ENCODE results near the gene DAPL1. TPM values are rescaled to one million over a fixed set of nuclear protein-coding genes. Genes with fewer than 3 reads are reported as not detected.
"Not testable (repeated sequence)": the region's sequence is repeated elsewhere in the genome, so short reads cannot be mapped to it uniquely, and the experiment has no call there.

The DAPL1 gene
- total RNA-seq, 1 donor from 2014 or later, result 0.57 TPM

GRCh38 chr2:158848031-158848970 lies 53.2 kb downstream of the DAPL1 start:
- H3K36me3 Mint-ChIP-seq (ENCODE audit: low read depth); DNase-seq (ENCODE audit: low spot score); H3K4me3 Mint-ChIP-seq (ENCODE audit: unreplicated experiment); H3K27ac Mint-ChIP-seq (ENCODE audit: unreplicated experiment); H3K27me3 Mint-ChIP-seq (ENCODE audit: low read depth); H3K9me3 Mint-ChIP-seq (ENCODE audit: low read depth): not testable (repeated sequence)
- H3K4me1 Mint-ChIP-seq (ENCODE audit: low read depth), result peaks cover 34% of the 10 kb centered on the region
- TF ChIP-seq CTCF (IDR thresholded peaks at IDR 0.05), result peak; percentile 52

GRCh38 chr2:158860179-158860578 lies 65.1 kb downstream of the DAPL1 start:
- not testable (repeated sequence) for H3K36me3 Mint-ChIP-seq (ENCODE audit: low read depth); H3K4me3 Mint-ChIP-seq (ENCODE audit: unreplicated experiment); H3K4me1 Mint-ChIP-seq (ENCODE audit: low read depth); H3K9me3 Mint-ChIP-seq (ENCODE audit: low read depth); H3K27me3 Mint-ChIP-seq (ENCODE audit: low read depth); H3K27ac Mint-ChIP-seq (ENCODE audit: unreplicated experiment); DNase-seq (ENCODE audit: low spot score)

- not testable (repeated sequence) for H3K36me3 Mint-ChIP-seq (ENCODE audit: low read depth); H3K4me3 Mint-ChIP-seq (ENCODE audit: unreplicated experiment); H3K4me1 Mint-ChIP-seq (ENCODE audit: low read depth); H3K27ac Mint-ChIP-seq (ENCODE audit: unreplicated experiment); DNase-seq (ENCODE audit: low spot score); H3K27me3 Mint-ChIP-seq (ENCODE audit: low read depth); H3K9me3 Mint-ChIP-seq (ENCODE audit: low read depth)
Measured at GRCh38 chr2:158861626-158862025, 66.5 kb downstream of the DAPL1 start.

- H3K27me3 Mint-ChIP-seq (ENCODE audit: low read depth); H3K9me3 Mint-ChIP-seq (ENCODE audit: low read depth); DNase-seq (ENCODE audit: low spot score); H3K4me3 Mint-ChIP-seq (ENCODE audit: unreplicated experiment); H3K36me3 Mint-ChIP-seq (ENCODE audit: low read depth); H3K4me1 Mint-ChIP-seq (ENCODE audit: low read depth); H3K27ac Mint-ChIP-seq (ENCODE audit: unreplicated experiment): not testable (repeated sequence)
Measured at GRCh38 chr2:158865469-158865868, 70.4 kb downstream of the DAPL1 start.

Other genes with a start within 250 kb of the DAPL1 start
- gene TANC1, start 173.3 kb downstream of the DAPL1 start, total RNA-seq, result 28.7 to 38.2 TPM (median 29.5 TPM) in 3 replicates